Endothelial cell of hepatic sinusoid (primary cell): ENCODE results near the gene TXNL4A.

ENCODE experiments used
- in situ Hi-C: cut with HindIII; loops from 2 replicates; pipeline ENCODE4 v1.10.0; 2017; ENCODE audit warnings: low sequenced_read_pairs

The TXNL4A gene

DNA sequence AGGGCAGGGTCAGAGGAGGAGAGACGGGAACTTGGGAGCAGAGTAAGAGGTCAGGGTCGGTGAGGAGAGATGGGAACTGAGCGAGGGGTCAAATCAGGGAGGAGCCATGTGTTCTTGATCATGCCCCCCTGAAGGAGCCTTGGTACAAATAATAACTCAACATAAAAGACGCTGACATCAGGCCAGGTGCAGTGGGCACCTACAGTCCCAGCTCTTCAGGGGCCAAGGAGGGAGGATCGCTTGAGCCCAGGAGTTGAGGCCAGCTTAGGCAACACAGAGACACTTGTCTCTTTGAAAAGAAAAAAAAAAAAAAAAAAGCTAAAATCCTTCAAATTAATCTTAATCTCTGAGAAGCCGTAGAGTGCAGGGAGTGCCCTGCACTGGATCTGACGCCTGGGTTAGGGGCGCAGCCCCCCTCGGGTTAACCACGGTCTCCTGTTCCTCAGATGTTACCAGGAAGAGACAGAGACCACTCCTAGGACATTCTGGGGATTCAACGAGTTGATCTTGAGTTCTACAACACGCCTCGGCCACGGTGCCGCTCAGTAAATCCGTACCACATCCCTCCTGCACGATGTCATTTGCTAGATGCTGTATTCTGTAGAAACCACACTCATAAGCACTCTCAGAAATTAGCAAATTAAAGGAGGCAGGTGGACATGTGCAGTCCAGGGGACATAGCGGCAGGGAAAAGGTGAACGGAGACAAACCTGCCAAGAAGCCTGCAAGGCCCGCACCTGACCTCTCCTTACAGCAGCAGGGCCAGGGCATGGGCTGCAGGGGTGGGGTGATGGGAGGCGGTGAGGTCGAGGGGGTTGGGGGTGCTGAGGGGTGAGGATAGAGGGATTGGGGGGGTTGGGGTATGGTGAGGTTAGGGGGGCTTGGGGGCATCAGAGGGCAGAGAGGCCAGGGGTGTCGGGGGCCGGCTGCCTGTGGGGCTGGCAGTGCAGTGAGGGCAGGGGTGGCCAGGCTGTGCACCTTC, 66.1 kb downstream of the TXNL4A start:
- in situ Hi-C loops: no loop called here
